OCI-LY3 (cell line): Measurements from ENCODE around the gene PNCK.

Experiments used
- CTCF ChIP-seq: fragments of 200-600, 300-600 bp; sonication (generic); IDR thresholded peaks from 2 replicates; pipeline ENCODE4 v1.5.1; 2014; ENCODE audit warnings: antibody characterized with exemption, low read length, low read depth
- EZH2phosphoT487 ChIP-seq: fragments of 200-600 bp; shearing (Covaris generic); IDR thresholded peaks from 2 replicates; pipeline ENCODE4 v1.6.1; 2018; ENCODE audit warnings: antibody characterized with exemption, mixed run types, low read depth

GRCh38 chrX:153670748-153671588 lies 2.6 kb downstream of the PNCK start:
- TF ChIP-seq EZH2phosphoT487 (no peak), CTCF (no peak)
